OCI-LY7 (cell line): Measurements from ENCODE around the gene ITGAD.

ENCODE experiments used
- CTCF ChIP-seq: fragments of 200-600 bp; sonication (generic); conservative IDR thresholded peaks from 2 replicates; pipeline ENCODE4 v1.5.1; 2014; ENCODE audit warnings: mild to moderate bottlenecking, antibody characterized with exemption, low read length, moderate library complexity, mixed read lengths
- EZH2phosphoT487 ChIP-seq: fragments of 200-600 bp; sonication (generic); IDR thresholded peaks from 2 replicates; pipeline ENCODE4 v1.6.1; 2018; ENCODE audit warnings: low read depth, borderline replicate concordance, mild to moderate bottlenecking, mixed run types, antibody characterized with exemption, low read length, moderate library complexity, mixed read lengths

GRCh38 chr16:31451201-31451600 is 58.1 kb downstream of the ITGAD start:
- TF ChIP-seq CTCF (no peak), EZH2phosphoT487 (no peak)
